AG04450 (cell line): ENCODE results near the gene DIAPH3. TPM values are rescaled to one million over a fixed set of nuclear protein-coding genes. Genes with fewer than 3 reads are reported as not detected.

Source experiments
- CTCF ChIA-PET: fragments of 300-600, 350-600 bp; formaldehyde crosslinking; extraction: SDS; loops from one replicate; lab custom pipeline; 2022; ENCODE audit warnings: antibody characterized with exemption, inconsistent platforms; lab: Charles Lee
- POLR2A ChIA-PET: fragments of 350-600 bp; formaldehyde crosslinking; extraction: SDS; loops from one replicate; lab custom pipeline; 2021; ENCODE audit warnings: antibody characterized with exemption, inconsistent platforms; lab: Yijun Ruan, JAX
- DNase-seq: peaks from one replicate; pipeline ENCODE4 v3.0.0-alpha.2; 2011; ENCODE audit warnings: low read depth, low spot score
- H3K27ac ChIP-seq: one replicate; pipeline ENCODE4 v1.5.1; 2012; ENCODE audit warnings: low read depth, low read length, control low read depth
- H3K27me3 ChIP-seq: one replicate; pipeline ENCODE4 v1.6.0; 2012; ENCODE audit warnings: low read length; ENCODE audit not compliant: control insufficient read depth, insufficient read depth
- H3K4me3 ChIP-seq: 2 replicates; pipeline ENCODE4 v1.5.1; 2011; ENCODE audit warnings: mild to moderate bottlenecking, low read depth, low read length, control low read depth
- H3K9me3 ChIP-seq: 2 replicates; pipeline ENCODE4 v1.5.1; 2012; ENCODE audit warnings: low read length; ENCODE audit not compliant: control insufficient read depth, insufficient read depth
- CTCF ChIP-seq: IDR thresholded peaks from 2 replicates; pipeline ENCODE4 v1.5.1; 2011; ENCODE audit warnings: low read depth, low read length, control low read depth, inconsistent platforms
- polyA plus RNA-seq: library from polyadenylated mRNA; depleted of rRNA; stranded (reverse); fragments of >200 nt; gene quantifications from 2 replicates; pipeline ENCODE4 v1.2.3, GENCODE V29; 2011

Gene DIAPH3
- polyA plus RNA-seq, 1 experiment: 11.7 TPM

- no peak for TF ChIP-seq CTCF
- Histone ChIP-seq H3K4me3 (no peak overlapping the region), H3K27me3 (no peaks in the 10 kb centered on the region), H3K9me3 (no peaks in the 10 kb centered on the region), H3K27ac (no peak overlapping the region)
- ChIA-PET CTCF (interaction anchor here (1.0 kb wide), 2 partner anchors 9 to 54 kb away, joined by 3 read pairs; no protein-coding TSS in a partner anchor), POLR2A (no interaction called here)
- DNase-seq: no peak
Observed at GRCh38 chr13:59960683-59961082, 203.0 kb downstream of the DIAPH3 start.

- no peak for TF ChIP-seq CTCF
- Histone ChIP-seq H3K27me3 (no peaks in the 10 kb centered on the region), H3K27ac (no peak overlapping the region), H3K4me3 (no peak overlapping the region), H3K9me3 (no peaks in the 10 kb centered on the region)
- ChIA-PET CTCF (no interaction called here), POLR2A (no interaction called here)
- no peak for DNase-seq
Observed at GRCh38 chr13:59957438-59957837, 206.3 kb downstream of the DIAPH3 start.

- H3K9me3 ChIP-seq: no peaks in the 10 kb centered on the region
- DNase-seq: no peak
- H3K4me3 ChIP-seq: no peak overlapping the region
- ChIA-PET CTCF (no interaction called here), POLR2A (no interaction called here)
- no peak overlapping the region for H3K27ac ChIP-seq
- H3K27me3 ChIP-seq: no peaks in the 10 kb centered on the region
- TF ChIP-seq CTCF: no peak
Observed at GRCh38 chr13:59954601-59955000, 209.1 kb downstream of the DIAPH3 start.

DNA sequence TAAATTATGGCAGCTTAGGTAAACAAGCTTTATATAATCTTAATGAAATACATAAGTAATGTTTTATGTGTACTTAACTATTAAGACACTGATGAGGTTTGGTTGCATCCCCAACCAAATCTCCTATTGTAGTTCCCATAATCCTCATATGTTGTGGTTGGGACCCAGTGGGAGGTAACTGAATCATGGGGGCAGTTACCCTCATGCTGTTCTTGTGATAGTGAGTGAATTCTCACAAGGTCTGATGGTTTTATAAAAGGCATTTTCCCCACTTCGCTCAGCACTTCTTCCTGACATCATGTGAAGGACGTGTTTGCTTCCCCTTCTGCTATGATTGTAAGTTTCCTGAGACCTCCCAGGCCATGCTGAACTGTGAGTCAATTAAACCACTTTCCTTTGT, 212.7 kb downstream of the DIAPH3 start:
- TF ChIP-seq CTCF: no peak
- CTCF ChIA-PET: interaction anchor here (1.0 to 1.8 kb wide), 3 partner anchors 10 to 379 kb away, joined by 3 to 5 read pairs (median 3); no protein-coding TSS in a partner anchor
- Histone ChIP-seq H3K9me3 (no peaks in the 10 kb centered on the region), H3K27me3 (no peaks in the 10 kb centered on the region), H3K27ac (no peak overlapping the region), H3K4me3 (no peak overlapping the region)
- DNase-seq: no peak
- POLR2A ChIA-PET: no interaction called here

DNA sequence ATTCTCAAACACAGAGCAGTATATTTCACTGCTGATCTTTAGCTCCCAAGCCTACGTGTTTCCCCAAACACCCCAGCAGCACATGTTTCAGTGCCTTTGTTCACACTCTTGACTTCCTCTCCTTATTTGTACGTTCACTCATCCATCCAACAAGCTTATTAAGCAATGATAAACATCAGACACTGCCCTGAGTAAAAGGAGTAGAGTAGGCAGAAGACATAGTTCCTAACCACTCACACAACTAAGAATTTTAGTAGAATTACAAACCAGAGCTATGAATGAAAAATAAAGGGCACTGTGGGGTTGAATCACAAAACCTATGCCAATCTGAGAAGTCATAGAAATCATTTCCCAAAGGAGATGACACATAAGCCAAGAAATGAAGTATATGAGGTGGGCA, 213.5 kb downstream of the DIAPH3 start:
- Histone ChIP-seq H3K9me3 (no peaks in the 10 kb centered on the region), H3K4me3 (no peak overlapping the region), H3K27me3 (no peaks in the 10 kb centered on the region), H3K27ac (no peak overlapping the region)
- POLR2A ChIA-PET: no interaction called here
- TF ChIP-seq CTCF: no peak
- DNase-seq: no peak
- CTCF ChIA-PET: interaction anchor here (0.9 to 1.8 kb wide), 3 partner anchors 9 to 380 kb away, joined by 3 to 5 read pairs (median 3); no protein-coding TSS in a partner anchor
